ENCODE data around the gene MFSD1.

The MFSD1 gene

GRCh38 chr3:158801696-158802408 lies at the start of gene MFSD1:
TSS of gene MFSD1 (plus strand) at chr3:158802054. CDS start at chr3:158802153, 99 bp downstream.
- DNase-seq (ENCODE audit: low read depth, low spot score) = peak; percentile 96

GRCh38 chr3:158753854-158754253 lies 48.0 kb upstream of the MFSD1 start:
- DNase-seq (ENCODE audit: low read depth, low spot score) = no peak

GRCh38 chr3:158755421-158755820 lies 46.4 kb upstream of the MFSD1 start:
- DNase-seq (ENCODE audit: low read depth, low spot score) = no peak

- no peak for DNase-seq (ENCODE audit: low read depth, low spot score)
Measured at GRCh38 chr3:158761350-158761749, 40.5 kb upstream of the MFSD1 start.

- no peak for DNase-seq (ENCODE audit: low read depth, low spot score)
Measured at GRCh38 chr3:158762701-158763100, 39.2 kb upstream of the MFSD1 start.

- no peak for DNase-seq (ENCODE audit: low read depth, low spot score)
Measured at GRCh38 chr3:158763421-158763820, 38.4 kb upstream of the MFSD1 start.

GRCh38 chr3:158765518-158766205 lies 36.2 kb upstream of the MFSD1 start:
- DNase-seq (ENCODE audit: low read depth, low spot score) = peak; percentile 26

- DNase-seq (ENCODE audit: low read depth, low spot score) = no peak
Measured at GRCh38 chr3:158766364-158766763, 35.5 kb upstream of the MFSD1 start.

GRCh38 chr3:158768361-158768787 lies 33.5 kb upstream of the MFSD1 start:
- peak; percentile 78 for DNase-seq (ENCODE audit: low read depth, low spot score)

- DNase-seq (ENCODE audit: low read depth, low spot score) = peak; percentile 95
Measured at GRCh38 chr3:158768881-158769543, 32.8 kb upstream of the MFSD1 start.

GRCh38 chr3:158769549-158769948 lies 32.3 kb upstream of the MFSD1 start:
- DNase-seq (ENCODE audit: low read depth, low spot score) = peak; percentile 31

GRCh38 chr3:158769952-158770740 lies 31.7 kb upstream of the MFSD1 start:
- peak; percentile 65 for DNase-seq (ENCODE audit: low read depth, low spot score)

- no peak for DNase-seq (ENCODE audit: low read depth, low spot score)
Measured at GRCh38 chr3:158770741-158771350, 31.0 kb upstream of the MFSD1 start.

- DNase-seq (ENCODE audit: low read depth, low spot score) = no peak
Measured at GRCh38 chr3:158771577-158771976, 30.3 kb upstream of the MFSD1 start.

- DNase-seq (ENCODE audit: low read depth, low spot score) = no peak
Measured at GRCh38 chr3:158771982-158772381, 29.9 kb upstream of the MFSD1 start.

GRCh38 chr3:158773166-158773565 lies 28.7 kb upstream of the MFSD1 start:
- no peak for DNase-seq (ENCODE audit: low read depth, low spot score)

GRCh38 chr3:158773845-158774830 lies 27.7 kb upstream of the MFSD1 start:
- no peak for DNase-seq (ENCODE audit: low read depth, low spot score)

GRCh38 chr3:158774965-158775364 lies 26.9 kb upstream of the MFSD1 start:
- DNase-seq (ENCODE audit: low read depth, low spot score) = no peak

GRCh38 chr3:158775426-158776410 lies 26.1 kb upstream of the MFSD1 start:
- no peak for DNase-seq (ENCODE audit: low read depth, low spot score)
